Hepatocyte (in vitro differentiated cells): Measurements from ENCODE around the gene ECE1.
"Not testable (repeated sequence)": the region's sequence is repeated elsewhere in the genome, so short reads cannot be mapped to it uniquely, and the experiment has no call there.

ENCODE experiments used
- EZH2 ChIP-seq: fragments of 200-600 bp; sonication (generic); IDR thresholded peaks from 2 replicates; pipeline ENCODE4 v1.6.1; 2016; ENCODE audit warnings: antibody characterized with exemption, mild to moderate bottlenecking, borderline replicate concordance
- TF ChIP-seq, protein P1 (sequence below): fragments of 200-600 bp; sonication (generic); IDR thresholded peaks from 2 replicates; pipeline ENCODE4 v1.5.1; 2016; ENCODE audit warnings: antibody characterized with exemption, mild to moderate bottlenecking; ENCODE audit not compliant: poor library complexity

GRCh38 chr1:21170837-21171236 lies 119.4 kb downstream of the ECE1 start:
- TF ChIP-seq, protein P1, sequence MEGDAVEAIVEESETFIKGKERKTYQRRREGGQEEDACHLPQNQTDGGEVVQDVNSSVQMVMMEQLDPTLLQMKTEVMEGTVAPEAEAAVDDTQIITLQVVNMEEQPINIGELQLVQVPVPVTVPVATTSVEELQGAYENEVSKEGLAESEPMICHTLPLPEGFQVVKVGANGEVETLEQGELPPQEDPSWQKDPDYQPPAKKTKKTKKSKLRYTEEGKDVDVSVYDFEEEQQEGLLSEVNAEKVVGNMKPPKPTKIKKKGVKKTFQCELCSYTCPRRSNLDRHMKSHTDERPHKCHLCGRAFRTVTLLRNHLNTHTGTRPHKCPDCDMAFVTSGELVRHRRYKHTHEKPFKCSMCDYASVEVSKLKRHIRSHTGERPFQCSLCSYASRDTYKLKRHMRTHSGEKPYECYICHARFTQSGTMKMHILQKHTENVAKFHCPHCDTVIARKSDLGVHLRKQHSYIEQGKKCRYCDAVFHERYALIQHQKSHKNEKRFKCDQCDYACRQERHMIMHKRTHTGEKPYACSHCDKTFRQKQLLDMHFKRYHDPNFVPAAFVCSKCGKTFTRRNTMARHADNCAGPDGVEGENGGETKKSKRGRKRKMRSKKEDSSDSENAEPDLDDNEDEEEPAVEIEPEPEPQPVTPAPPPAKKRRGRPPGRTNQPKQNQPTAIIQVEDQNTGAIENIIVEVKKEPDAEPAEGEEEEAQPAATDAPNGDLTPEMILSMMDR: not testable (repeated sequence)
- TF ChIP-seq EZH2: not testable (repeated sequence)
